ENCODE results near the gene FOXP1.

Gene FOXP1

DNA sequence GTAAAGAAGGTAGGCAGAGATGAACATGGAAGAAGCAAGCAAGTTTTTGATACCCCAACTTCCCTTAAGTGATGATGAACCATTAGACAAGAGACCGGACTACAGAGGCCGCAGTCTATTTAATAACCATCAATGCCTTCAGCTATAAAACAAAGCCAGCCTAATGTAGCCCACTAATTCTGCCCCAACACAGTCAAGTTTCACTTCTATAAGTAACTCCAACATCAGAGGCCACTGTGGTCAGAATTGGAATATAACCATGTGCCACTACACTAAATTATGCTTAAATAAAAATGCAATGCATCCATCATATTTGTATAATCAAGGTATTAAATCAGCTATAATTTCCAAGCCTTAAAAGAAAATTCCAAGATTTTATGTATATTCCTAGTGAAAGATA, 234.7 kb downstream of the FOXP1 start:
- ATAC-seq = no peak

DNA sequence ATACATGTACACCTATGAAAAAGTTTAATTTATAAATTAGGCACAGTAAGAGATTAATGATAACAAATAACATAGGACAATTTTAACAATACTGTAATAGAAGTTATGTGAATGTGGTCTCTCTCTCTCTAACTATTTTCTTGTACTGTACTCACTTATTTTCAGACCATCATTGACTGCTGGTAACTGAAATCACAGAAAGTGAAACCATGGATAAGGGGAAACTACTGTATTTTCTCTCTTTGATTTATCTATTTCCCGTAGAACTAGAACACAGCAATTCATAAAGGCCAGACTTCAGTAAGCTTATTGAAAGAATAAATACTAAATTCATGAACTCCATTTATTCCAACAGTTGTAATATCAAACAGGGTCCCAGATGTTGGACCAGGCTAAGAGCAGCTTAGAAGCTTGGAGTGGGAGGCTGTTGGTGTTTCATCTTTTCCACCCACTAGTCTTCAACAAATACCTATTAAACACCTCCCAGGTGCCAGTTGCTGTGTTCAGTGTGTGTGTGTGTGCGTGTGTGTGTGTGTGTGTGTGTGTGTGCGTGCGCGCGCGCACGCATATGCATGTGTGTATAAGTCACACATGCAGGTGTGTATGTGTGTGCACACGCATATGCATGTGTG, 235.4 kb downstream of the FOXP1 start:
- no peak for ATAC-seq
- TF ChIP-seq RARB (CRISPR knock-in tag; IDR thresholded peaks at IDR 0.05) (no peak), ESRRG (CRISPR knock-in tag; IDR thresholded peaks at IDR 0.05) (no peak), BACH2 (CRISPR knock-in tag; IDR thresholded peaks at IDR 0.05; ENCODE audit: borderline replicate concordance) (no peak), GLIS3 (CRISPR knock-in tag; IDR thresholded peaks at IDR 0.05) (no peak), ZNF70 (CRISPR knock-in tag; IDR thresholded peaks at IDR 0.05) (no peak), TOX (CRISPR knock-in tag; IDR thresholded peaks at IDR 0.05; ENCODE audit: borderline replicate concordance) (no peak)
- TF ChIP-seq, protein P1, sequence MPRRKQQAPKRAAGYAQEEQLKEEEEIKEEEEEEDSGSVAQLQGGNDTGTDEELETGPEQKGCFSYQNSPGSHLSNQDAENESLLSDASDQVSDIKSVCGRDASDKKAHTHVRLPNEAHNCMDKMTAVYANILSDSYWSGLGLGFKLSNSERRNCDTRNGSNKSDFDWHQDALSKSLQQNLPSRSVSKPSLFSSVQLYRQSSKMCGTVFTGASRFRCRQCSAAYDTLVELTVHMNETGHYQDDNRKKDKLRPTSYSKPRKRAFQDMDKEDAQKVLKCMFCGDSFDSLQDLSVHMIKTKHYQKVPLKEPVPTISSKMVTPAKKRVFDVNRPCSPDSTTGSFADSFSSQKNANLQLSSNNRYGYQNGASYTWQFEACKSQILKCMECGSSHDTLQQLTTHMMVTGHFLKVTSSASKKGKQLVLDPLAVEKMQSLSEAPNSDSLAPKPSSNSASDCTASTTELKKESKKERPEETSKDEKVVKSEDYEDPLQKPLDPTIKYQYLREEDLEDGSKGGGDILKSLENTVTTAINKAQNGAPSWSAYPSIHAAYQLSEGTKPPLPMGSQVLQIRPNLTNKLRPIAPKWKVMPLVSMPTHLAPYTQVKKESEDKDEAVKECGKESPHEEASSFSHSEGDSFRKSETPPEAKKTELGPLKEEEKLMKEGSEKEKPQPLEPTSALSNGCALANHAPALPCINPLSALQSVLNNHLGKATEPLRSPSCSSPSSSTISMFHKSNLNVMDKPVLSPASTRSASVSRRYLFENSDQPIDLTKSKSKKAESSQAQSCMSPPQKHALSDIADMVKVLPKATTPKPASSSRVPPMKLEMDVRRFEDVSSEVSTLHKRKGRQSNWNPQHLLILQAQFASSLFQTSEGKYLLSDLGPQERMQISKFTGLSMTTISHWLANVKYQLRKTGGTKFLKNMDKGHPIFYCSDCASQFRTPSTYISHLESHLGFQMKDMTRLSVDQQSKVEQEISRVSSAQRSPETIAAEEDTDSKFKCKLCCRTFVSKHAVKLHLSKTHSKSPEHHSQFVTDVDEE (CRISPR knock-in tag; IDR thresholded peaks at IDR 0.05) = no peak
- TF ChIP-seq, protein P2, sequence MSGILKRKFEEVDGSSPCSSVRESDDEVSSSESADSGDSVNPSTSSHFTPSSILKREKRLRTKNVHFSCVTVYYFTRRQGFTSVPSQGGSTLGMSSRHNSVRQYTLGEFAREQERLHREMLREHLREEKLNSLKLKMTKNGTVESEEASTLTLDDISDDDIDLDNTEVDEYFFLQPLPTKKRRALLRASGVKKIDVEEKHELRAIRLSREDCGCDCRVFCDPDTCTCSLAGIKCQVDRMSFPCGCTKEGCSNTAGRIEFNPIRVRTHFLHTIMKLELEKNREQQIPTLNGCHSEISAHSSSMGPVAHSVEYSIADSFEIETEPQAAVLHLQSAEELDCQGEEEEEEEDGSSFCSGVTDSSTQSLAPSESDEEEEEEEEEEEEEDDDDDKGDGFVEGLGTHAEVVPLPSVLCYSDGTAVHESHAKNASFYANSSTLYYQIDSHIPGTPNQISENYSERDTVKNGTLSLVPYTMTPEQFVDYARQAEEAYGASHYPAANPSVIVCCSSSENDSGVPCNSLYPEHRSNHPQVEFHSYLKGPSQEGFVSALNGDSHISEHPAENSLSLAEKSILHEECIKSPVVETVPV (CRISPR knock-in tag; IDR thresholded peaks at IDR 0.05) = no peak
- TF ChIP-seq, protein P3, sequence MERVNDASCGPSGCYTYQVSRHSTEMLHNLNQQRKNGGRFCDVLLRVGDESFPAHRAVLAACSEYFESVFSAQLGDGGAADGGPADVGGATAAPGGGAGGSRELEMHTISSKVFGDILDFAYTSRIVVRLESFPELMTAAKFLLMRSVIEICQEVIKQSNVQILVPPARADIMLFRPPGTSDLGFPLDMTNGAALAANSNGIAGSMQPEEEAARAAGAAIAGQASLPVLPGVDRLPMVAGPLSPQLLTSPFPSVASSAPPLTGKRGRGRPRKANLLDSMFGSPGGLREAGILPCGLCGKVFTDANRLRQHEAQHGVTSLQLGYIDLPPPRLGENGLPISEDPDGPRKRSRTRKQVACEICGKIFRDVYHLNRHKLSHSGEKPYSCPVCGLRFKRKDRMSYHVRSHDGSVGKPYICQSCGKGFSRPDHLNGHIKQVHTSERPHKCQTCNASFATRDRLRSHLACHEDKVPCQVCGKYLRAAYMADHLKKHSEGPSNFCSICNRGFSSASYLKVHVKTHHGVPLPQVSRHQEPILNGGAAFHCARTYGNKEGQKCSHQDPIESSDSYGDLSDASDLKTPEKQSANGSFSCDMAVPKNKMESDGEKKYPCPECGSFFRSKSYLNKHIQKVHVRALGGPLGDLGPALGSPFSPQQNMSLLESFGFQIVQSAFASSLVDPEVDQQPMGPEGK (CRISPR knock-in tag; IDR thresholded peaks at IDR 0.05; ENCODE audit: borderline replicate concordance) = no peak

More for the DNA sequence above, 234.7 kb downstream of the FOXP1 start:
- no peak for TF ChIP-seq PPARA (CRISPR knock-in tag; IDR thresholded peaks at IDR 0.05; ENCODE audit: borderline replicate concordance)
- TF ChIP-seq GLIS3 (CRISPR knock-in tag; IDR thresholded peaks at IDR 0.05) = no peak
- no peak for TF ChIP-seq ZNF565 (CRISPR knock-in tag; conservative IDR thresholded peaks at IDR 0.05; ENCODE audit: low read depth)
- TF ChIP-seq BACH2 (CRISPR knock-in tag; IDR thresholded peaks at IDR 0.05; ENCODE audit: borderline replicate concordance) = no peak
- TF ChIP-seq, protein P3 (CRISPR knock-in tag; IDR thresholded peaks at IDR 0.05; ENCODE audit: borderline replicate concordance) = no peak
- TF ChIP-seq ARNTL (CRISPR knock-in tag; IDR thresholded peaks at IDR 0.05; ENCODE audit: borderline replicate concordance, low read depth) = no peak
- TF ChIP-seq, protein P2 (CRISPR knock-in tag; IDR thresholded peaks at IDR 0.05) = no peak
- no peak for TF ChIP-seq CSDC2 (CRISPR knock-in tag; IDR thresholded peaks at IDR 0.05)
- TF ChIP-seq, protein P1 (CRISPR knock-in tag; IDR thresholded peaks at IDR 0.05) = no peak
- no peak for TF ChIP-seq ISL1 (CRISPR knock-in tag; IDR thresholded peaks at IDR 0.05)
- TF ChIP-seq, protein P4, sequence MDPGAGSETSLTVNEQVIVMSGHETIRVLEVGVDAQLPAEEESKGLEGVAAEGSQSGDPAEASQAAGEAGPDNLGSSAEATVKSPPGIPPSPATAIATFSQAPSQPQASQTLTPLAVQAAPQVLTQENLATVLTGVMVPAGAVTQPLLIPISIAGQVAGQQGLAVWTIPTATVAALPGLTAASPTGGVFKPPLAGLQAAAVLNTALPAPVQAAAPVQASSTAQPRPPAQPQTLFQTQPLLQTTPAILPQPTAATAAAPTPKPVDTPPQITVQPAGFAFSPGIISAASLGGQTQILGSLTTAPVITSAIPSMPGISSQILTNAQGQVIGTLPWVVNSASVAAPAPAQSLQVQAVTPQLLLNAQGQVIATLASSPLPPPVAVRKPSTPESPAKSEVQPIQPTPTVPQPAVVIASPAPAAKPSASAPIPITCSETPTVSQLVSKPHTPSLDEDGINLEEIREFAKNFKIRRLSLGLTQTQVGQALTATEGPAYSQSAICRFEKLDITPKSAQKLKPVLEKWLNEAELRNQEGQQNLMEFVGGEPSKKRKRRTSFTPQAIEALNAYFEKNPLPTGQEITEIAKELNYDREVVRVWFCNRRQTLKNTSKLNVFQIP (CRISPR knock-in tag; IDR thresholded peaks at IDR 0.05; ENCODE audit: borderline replicate concordance, low read depth) = no peak
- TF ChIP-seq TOX (CRISPR knock-in tag; IDR thresholded peaks at IDR 0.05; ENCODE audit: borderline replicate concordance) = no peak
- TF ChIP-seq ZC3H10 (CRISPR knock-in tag; IDR thresholded peaks at IDR 0.05) = no peak
- no peak for TF ChIP-seq RARB (CRISPR knock-in tag; IDR thresholded peaks at IDR 0.05)
- TF ChIP-seq ESRRG (CRISPR knock-in tag; IDR thresholded peaks at IDR 0.05) = no peak
- no peak for TF ChIP-seq ZNF70 (CRISPR knock-in tag; IDR thresholded peaks at IDR 0.05)
- no peak for TF ChIP-seq ZFP3 (CRISPR knock-in tag; IDR thresholded peaks at IDR 0.05)
- no peak for TF ChIP-seq SNAI2 (CRISPR knock-in tag; IDR thresholded peaks at IDR 0.05)
- TF ChIP-seq OSR1 (CRISPR knock-in tag; IDR thresholded peaks at IDR 0.05) = no peak
- no peak for TF ChIP-seq ZFP30 (CRISPR knock-in tag; IDR thresholded peaks at IDR 0.05)

All from SK-N-SH treated with all-trans-retinoic acid at 6 μM for 48 hours (cell line).